OCI-LY1 (cell line): Measurements from ENCODE around the gene SGMS2.

Source experiments
- CTCF ChIP-seq: fragments of 200-600 bp; sonication (generic), shearing (Covaris generic); IDR thresholded peaks from 2 replicates; pipeline ENCODE4 v1.5.1; 2017; ENCODE audit warnings: mild to moderate bottlenecking, antibody characterized with exemption, low read length, moderate library complexity, mixed read lengths
- EZH2 ChIP-seq: fragments of 200-600 bp; sonication (generic), shearing (Covaris generic); IDR thresholded peaks from 2 replicates; pipeline ENCODE4 v1.8.0; 2017; ENCODE audit warnings: borderline replicate concordance, mixed run types, mild to moderate bottlenecking, antibody characterized with exemption, low read length, moderate library complexity, mixed read lengths

- TF ChIP-seq CTCF = no peak
- TF ChIP-seq EZH2 = no peak
Measured at GRCh38 chr4:107778784-107779530, 45.8 kb upstream of the SGMS2 start.
